NCI-H146 treated with DMSO at 0.1 percent for 48 hours (cell line): Measurements from ENCODE around the gene DNASE1.
A peak's percentile ranks its signal among the peaks of the same experiment; 100 is the strongest.
"Not testable (repeated sequence)": the region's sequence is repeated elsewhere in the genome, so short reads cannot be mapped to it uniquely, and the experiment has no call there.

Source experiments
- DNase-seq: peaks from one replicate; lab custom pipeline; 2025; ENCODE audit not compliant: unreplicated experiment; lab: John Stamatoyannopoulos, UW

DNASE1 gene

GRCh38 chr16:3640632-3641501 lies 13.6 kb upstream of the DNASE1 start:
- DNase-seq, result no peak

GRCh38 chr16:3641801-3642396 lies 12.6 kb upstream of the DNASE1 start:
- no peak for DNase-seq

- no peak for DNase-seq
These were observed 11.9 kb upstream of the DNASE1 start for GRCh38 chr16:3642397-3643094.

GRCh38 chr16:3643095-3643730 lies 11.3 kb upstream of the DNASE1 start:
- DNase-seq, result no peak

GRCh38 chr16:3645108-3645503 lies 9.4 kb upstream of the DNASE1 start:
- DNase-seq, result no peak

GRCh38 chr16:3645504-3646347 lies 8.8 kb upstream of the DNASE1 start:
- no peak for DNase-seq

GRCh38 chr16:3646348-3646920 lies 8.1 kb upstream of the DNASE1 start:
- DNase-seq, result no peak

- no peak for DNase-seq
These were observed 3.7 kb upstream of the DNASE1 start for GRCh38 chr16:3650631-3651265.

- DNase-seq, result no peak
These were observed 2.8 kb upstream of the DNASE1 start for GRCh38 chr16:3651461-3652372.

GRCh38 chr16:3652373-3653195 lies 1.9 kb upstream of the DNASE1 start:
- peak; percentile 39 for DNase-seq

- DNase-seq, result no peak
These were observed 522 bp downstream of the DNASE1 start for GRCh38 chr16:3655030-3655395.

- no peak for DNase-seq
These were observed 1.1 kb downstream of the DNASE1 start for GRCh38 chr16:3655396-3656159.

- not testable (repeated sequence) for DNase-seq
These were observed 1.6 kb downstream of the DNASE1 start for GRCh38 chr16:3656160-3656490.

- no peak for DNase-seq
These were observed 2.3 kb downstream of the DNASE1 start for GRCh38 chr16:3656491-3657468.

GRCh38 chr16:3659251-3659650 lies 4.8 kb downstream of the DNASE1 start:
- DNase-seq, result no peak

- DNase-seq, result no peak
These were observed 6.8 kb downstream of the DNASE1 start for GRCh38 chr16:3661311-3661710.
